22Rv1 (cell line): ENCODE results near the gene BEND7.

Experiments used
- ZFX ChIP-seq: fragments of 450-650 bp; IDR thresholded peaks from 2 replicates; pipeline ENCODE4 v1.6.1; 2017; ENCODE audit warnings: antibody characterized with exemption, borderline replicate concordance
- TF ChIP-seq, protein P1 (sequence below): fragments of 450-650 bp; IDR thresholded peaks from 2 replicates; pipeline ENCODE4 v1.5.1; 2017; ENCODE audit warnings: mild to moderate bottlenecking

DNA sequence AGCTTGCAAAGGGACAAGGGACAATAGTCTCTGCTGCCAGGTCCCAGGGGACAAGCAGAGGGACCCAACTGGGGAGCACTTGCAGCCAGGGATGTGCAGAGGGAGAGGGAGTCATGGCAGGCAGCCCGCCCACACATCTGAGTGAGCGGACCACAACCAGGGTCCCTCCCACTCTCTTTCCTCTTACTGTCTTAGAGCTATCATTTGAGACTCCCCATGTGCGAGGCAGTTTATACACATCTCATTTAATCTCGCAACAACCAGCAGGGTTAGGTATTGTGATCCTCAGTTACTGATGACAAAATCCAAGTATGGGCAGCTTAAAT lies 70.2 kb downstream of the BEND7 start:
- TF ChIP-seq, protein P1, sequence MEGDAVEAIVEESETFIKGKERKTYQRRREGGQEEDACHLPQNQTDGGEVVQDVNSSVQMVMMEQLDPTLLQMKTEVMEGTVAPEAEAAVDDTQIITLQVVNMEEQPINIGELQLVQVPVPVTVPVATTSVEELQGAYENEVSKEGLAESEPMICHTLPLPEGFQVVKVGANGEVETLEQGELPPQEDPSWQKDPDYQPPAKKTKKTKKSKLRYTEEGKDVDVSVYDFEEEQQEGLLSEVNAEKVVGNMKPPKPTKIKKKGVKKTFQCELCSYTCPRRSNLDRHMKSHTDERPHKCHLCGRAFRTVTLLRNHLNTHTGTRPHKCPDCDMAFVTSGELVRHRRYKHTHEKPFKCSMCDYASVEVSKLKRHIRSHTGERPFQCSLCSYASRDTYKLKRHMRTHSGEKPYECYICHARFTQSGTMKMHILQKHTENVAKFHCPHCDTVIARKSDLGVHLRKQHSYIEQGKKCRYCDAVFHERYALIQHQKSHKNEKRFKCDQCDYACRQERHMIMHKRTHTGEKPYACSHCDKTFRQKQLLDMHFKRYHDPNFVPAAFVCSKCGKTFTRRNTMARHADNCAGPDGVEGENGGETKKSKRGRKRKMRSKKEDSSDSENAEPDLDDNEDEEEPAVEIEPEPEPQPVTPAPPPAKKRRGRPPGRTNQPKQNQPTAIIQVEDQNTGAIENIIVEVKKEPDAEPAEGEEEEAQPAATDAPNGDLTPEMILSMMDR, result no peak
- TF ChIP-seq ZFX, result no peak
